ENCODE results near the gene CAMKMT.

- TF ChIP-seq EP300 (IDR thresholded peaks at IDR 0.05) (no peak), POLR2AphosphoS5 (IDR thresholded peaks at IDR 0.05) (no peak)
These were observed 301.8 kb downstream of the CAMKMT start for GRCh38 chr2:44663471-44664073.
